ENCODE measurements around the gene SPRY1.

Gene SPRY1

GRCh38 chr4:123381996-123382395, 14.6 kb upstream of the SPRY1 start:
- no peak overlapping the region for H2AFZ ChIP-seq (ENCODE audit: low read length)

GRCh38 chr4:123383566-123383965, 13.0 kb upstream of the SPRY1 start:
- no peak overlapping the region for H3K4me2 ChIP-seq (ENCODE audit: low read depth, low read length)

More at GRCh38 chr4:123381996-123382395, 14.6 kb upstream of the SPRY1 start:
- Histone ChIP-seq H3K4me3 (ENCODE audit: low read length) (no peak overlapping the region), H3K9me3 (replicated peaks; ENCODE audit: insufficient read depth, low read length) (no peaks in the 10 kb centered on the region), H3K36me3 (replicated peaks; ENCODE audit: insufficient read depth, low read length) (no peaks in the 10 kb centered on the region), H4K20me1 (ENCODE audit: insufficient read depth, low read length) (no peaks in the 10 kb centered on the region), H3F3A (ENCODE audit: insufficient read depth, low read length) (no peaks in the 10 kb centered on the region), H3K4me2 (ENCODE audit: low read depth, low read length) (no peak overlapping the region), H3K27ac (ENCODE audit: low read length) (no peak overlapping the region), H3K79me2 (ENCODE audit: low read length) (no peaks in the 10 kb centered on the region), H3K4me1 (ENCODE audit: low read length) (no peaks in the 10 kb centered on the region), H3K9me2 (replicated peaks; ENCODE audit: insufficient read depth, low read length) (no peaks in the 10 kb centered on the region), H3K27me3 (replicated peaks; ENCODE audit: insufficient read depth, low read length) (no peaks in the 10 kb centered on the region), H3K9ac (ENCODE audit: low read length) (no peak overlapping the region)
- TF ChIP-seq CTCF (IDR thresholded peaks at IDR 0.05; ENCODE audit: low read length) (no peak), EZH2 (optimal IDR thresholded peaks at IDR 0.05; ENCODE audit: low read depth, low read length) (no peak), EZH2phosphoT487 (IDR thresholded peaks at IDR 0.05; ENCODE audit: low read length) (no peak)
- no peak for DNase-seq

GRCh38 chr4:123386609-123387008, 10.0 kb upstream of the SPRY1 start:
- H3F3A ChIP-seq (ENCODE audit: insufficient read depth, low read length) = no peaks in the 10 kb centered on the region
- H3K27me3 ChIP-seq (replicated peaks; ENCODE audit: insufficient read depth, low read length) = no peaks in the 10 kb centered on the region
- no peaks in the 10 kb centered on the region for H3K79me2 ChIP-seq (ENCODE audit: low read length)
- TF ChIP-seq EZH2 (optimal IDR thresholded peaks at IDR 0.05; ENCODE audit: low read depth, low read length) (no peak), CTCF (IDR thresholded peaks at IDR 0.05; ENCODE audit: low read length) (no peak), EZH2phosphoT487 (IDR thresholded peaks at IDR 0.05; ENCODE audit: low read length) (no peak)
- DNase-seq = no peak
- H3K36me3 ChIP-seq (replicated peaks; ENCODE audit: insufficient read depth, low read length) = no peaks in the 10 kb centered on the region
- H4K20me1 ChIP-seq (ENCODE audit: insufficient read depth, low read length) = no peaks in the 10 kb centered on the region
- H3K9ac ChIP-seq (ENCODE audit: low read length) = no peak overlapping the region
- no peaks in the 10 kb centered on the region for H3K9me2 ChIP-seq (replicated peaks; ENCODE audit: insufficient read depth, low read length)
- no peak overlapping the region for H3K4me2 ChIP-seq (ENCODE audit: low read depth, low read length)
- H3K9me3 ChIP-seq (replicated peaks; ENCODE audit: insufficient read depth, low read length) = no peaks in the 10 kb centered on the region
- H3K4me1 ChIP-seq (ENCODE audit: low read length) = no peaks in the 10 kb centered on the region
- no peak overlapping the region for H3K27ac ChIP-seq (ENCODE audit: low read length)
- H2AFZ ChIP-seq (ENCODE audit: low read length) = no peak overlapping the region
- no peak overlapping the region for H3K4me3 ChIP-seq (ENCODE audit: low read length)

More at GRCh38 chr4:123383566-123383965, 13.0 kb upstream of the SPRY1 start:
- Histone ChIP-seq H2AFZ (ENCODE audit: low read length) (no peak overlapping the region), H3K27ac (ENCODE audit: low read length) (no peak overlapping the region), H3K9me3 (replicated peaks; ENCODE audit: insufficient read depth, low read length) (no peaks in the 10 kb centered on the region), H3K9me2 (replicated peaks; ENCODE audit: insufficient read depth, low read length) (no peaks in the 10 kb centered on the region), H3K4me1 (ENCODE audit: low read length) (no peaks in the 10 kb centered on the region), H3K36me3 (replicated peaks; ENCODE audit: insufficient read depth, low read length) (no peaks in the 10 kb centered on the region), H3F3A (ENCODE audit: insufficient read depth, low read length) (no peaks in the 10 kb centered on the region), H4K20me1 (ENCODE audit: insufficient read depth, low read length) (no peaks in the 10 kb centered on the region), H3K79me2 (ENCODE audit: low read length) (no peaks in the 10 kb centered on the region), H3K27me3 (replicated peaks; ENCODE audit: insufficient read depth, low read length) (no peaks in the 10 kb centered on the region), H3K9ac (ENCODE audit: low read length) (no peak overlapping the region), H3K4me3 (ENCODE audit: low read length) (no peak overlapping the region)
- TF ChIP-seq CTCF (IDR thresholded peaks at IDR 0.05; ENCODE audit: low read length) (no peak), EZH2 (optimal IDR thresholded peaks at IDR 0.05; ENCODE audit: low read depth, low read length) (no peak), EZH2phosphoT487 (IDR thresholded peaks at IDR 0.05; ENCODE audit: low read length) (no peak)
- DNase-seq = no peak

All from MM.1S (cell line).